GM12864 (cell line): ENCODE results near the gene PAK2.
A peak's percentile ranks its signal among the peaks of the same experiment; 100 is the strongest.
"Not testable (repeated sequence)": the region's sequence is repeated elsewhere in the genome, so short reads cannot be mapped to it uniquely, and the experiment has no call there.

Source experiments
- DNase-seq: peaks from one replicate; pipeline ENCODE4 v3.0.0-alpha.2; 2011; ENCODE audit warnings: low read depth
- H3K4me3 ChIP-seq: 2 replicates; pipeline ENCODE4 v1.5.1; 2011; ENCODE audit warnings: mild to moderate bottlenecking, low read depth, low read length, control low read depth
- CTCF ChIP-seq: IDR thresholded peaks from 2 replicates; pipeline ENCODE4 v1.5.1; 2011; ENCODE audit warnings: low read depth, mild to moderate bottlenecking, moderate library complexity, low read length, control low read depth, inconsistent platforms; ENCODE audit errors: missing control alignments

Gene PAK2

GRCh38 chr3:196812853-196813252 is 73.2 kb downstream of the PAK2 start:
- TF ChIP-seq CTCF: no peak
- no peak overlapping the region for H3K4me3 ChIP-seq
- DNase-seq: no peak

- no peak overlapping the region for H3K4me3 ChIP-seq
- no peak for DNase-seq
- TF ChIP-seq CTCF: no peak
Measured at GRCh38 chr3:196813903-196814302, 74.2 kb downstream of the PAK2 start.

GRCh38 chr3:196821806-196822355 is 82.2 kb downstream of the PAK2 start:
- TF ChIP-seq CTCF: no peak

GRCh38 chr3:196829651-196830050 is 90.0 kb downstream of the PAK2 start:
- H3K4me3 ChIP-seq, DNase-seq: not testable (repeated sequence)

More at GRCh38 chr3:196821806-196822355, 82.2 kb downstream of the PAK2 start:
- no peak for DNase-seq
- H3K4me3 ChIP-seq: no peak overlapping the region

- no peak for DNase-seq
- no peak for TF ChIP-seq CTCF
- no peak overlapping the region for H3K4me3 ChIP-seq
Measured at GRCh38 chr3:196835086-196835485, 95.4 kb downstream of the PAK2 start.

GRCh38 chr3:196836626-196837025 is 97.0 kb downstream of the PAK2 start:
- not testable (repeated sequence) for H3K4me3 ChIP-seq, DNase-seq

- no peak overlapping the region for H3K4me3 ChIP-seq
- peak; percentile 97 for TF ChIP-seq CTCF
- DNase-seq: peak; percentile 49
Measured at GRCh38 chr3:196837819-196838420, 98.3 kb downstream of the PAK2 start.

- DNase-seq, H3K4me3 ChIP-seq: not testable (repeated sequence)
Measured at GRCh38 chr3:196839351-196839750, 99.7 kb downstream of the PAK2 start.
